PFSK-1 (cell line): ENCODE data around the gene CIAO3.

Experiments
- FOXP2 ChIP-seq: optimal IDR thresholded peaks from 2 replicates; pipeline ENCODE3; 2011; ENCODE audit warnings: borderline replicate concordance, control low read depth, inconsistent platforms; ENCODE audit not compliant: insufficient read depth; ENCODE audit errors: extremely low read length, extremely low read depth
- POLR2AphosphoS5 ChIP-seq: IDR thresholded peaks from 2 replicates; pipeline ENCODE4 v1.6.1; 2012; ENCODE audit warnings: low read depth, mild to moderate bottlenecking, control low read depth, low read length, moderate library complexity
- SIN3A ChIP-seq: IDR thresholded peaks from 2 replicates; pipeline ENCODE4 v1.6.1; 2012; ENCODE audit warnings: mild to moderate bottlenecking, low read length, moderate library complexity, borderline replicate concordance; ENCODE audit not compliant: insufficient read depth
- TAF1 ChIP-seq: IDR thresholded peaks from 2 replicates; pipeline ENCODE4 v1.6.1; 2012; ENCODE audit warnings: low read length, control low read depth, borderline replicate concordance; ENCODE audit not compliant: insufficient read depth
- TF ChIP-seq, protein P1 (sequence below), 2 experiments: IDR thresholded peaks; 2 replicates each; pipeline versions ENCODE4 v1.6.1 to v1.8.0; 2011 to 2012; ENCODE audit warnings: low read depth in 2 of 2, low read length in 2 of 2, control low read depth in 1 of 2, inconsistent platforms in 1 of 2, mild to moderate bottlenecking in 1 of 2, moderate library complexity in 1 of 2; ENCODE audit not compliant: insufficient read depth in 1 of 2

CIAO3 gene

DNA sequence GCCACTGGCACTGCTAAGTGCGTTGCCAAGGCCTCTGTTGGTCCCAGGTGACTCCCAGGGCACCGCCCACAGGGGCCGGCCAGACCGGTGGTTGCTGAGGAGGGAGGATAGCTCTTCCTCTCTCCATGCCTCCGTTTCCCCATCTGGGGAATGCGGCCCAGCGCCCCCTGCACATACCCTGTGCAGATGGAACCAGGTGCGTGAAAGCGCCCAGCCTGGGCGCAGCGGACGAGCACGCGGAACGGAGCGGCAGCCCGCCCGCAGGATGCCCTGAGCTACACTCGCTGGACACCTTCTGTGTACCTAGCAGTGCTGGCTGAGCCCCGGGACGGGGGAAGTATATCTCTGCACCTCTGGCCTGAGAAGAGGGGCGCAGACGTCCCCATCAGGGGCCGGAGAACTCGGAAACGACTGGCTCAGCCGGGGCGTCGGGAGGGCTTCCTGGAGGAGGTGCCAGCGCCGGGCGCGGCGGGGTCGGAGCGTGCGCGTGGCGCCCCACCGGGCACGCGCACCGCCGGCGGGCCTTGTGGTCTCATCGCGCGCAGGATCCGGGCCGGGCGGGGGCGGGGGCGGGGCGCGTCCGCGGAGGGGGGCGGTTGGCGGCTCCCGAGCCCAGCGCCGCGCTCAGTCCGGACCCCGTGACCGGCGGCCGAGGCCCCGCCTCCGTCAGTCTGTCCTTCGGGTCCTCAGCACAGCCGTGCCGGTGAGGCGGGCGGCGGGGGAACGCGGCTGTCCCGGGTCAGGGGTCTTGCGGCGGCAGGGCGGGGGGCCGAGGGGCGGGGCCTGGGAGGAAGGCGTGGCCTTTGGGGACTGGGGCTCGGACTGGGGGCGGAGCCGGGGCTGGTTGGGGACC, 14.1 kb downstream of the CIAO3 start, which contains the start of the genes CCDC78 and HAGHL:
Gene CCDC78 (minus strand): TSS at position 6 of the 853 bp plus-strand sequence. CDS start 76 bp downstream, outside the sequence.
Gene HAGHL (plus strand): TSS at position 669 of the 853 bp plus-strand sequence. CDS start 404 bp downstream, outside the sequence.
- TF ChIP-seq, protein P1, sequence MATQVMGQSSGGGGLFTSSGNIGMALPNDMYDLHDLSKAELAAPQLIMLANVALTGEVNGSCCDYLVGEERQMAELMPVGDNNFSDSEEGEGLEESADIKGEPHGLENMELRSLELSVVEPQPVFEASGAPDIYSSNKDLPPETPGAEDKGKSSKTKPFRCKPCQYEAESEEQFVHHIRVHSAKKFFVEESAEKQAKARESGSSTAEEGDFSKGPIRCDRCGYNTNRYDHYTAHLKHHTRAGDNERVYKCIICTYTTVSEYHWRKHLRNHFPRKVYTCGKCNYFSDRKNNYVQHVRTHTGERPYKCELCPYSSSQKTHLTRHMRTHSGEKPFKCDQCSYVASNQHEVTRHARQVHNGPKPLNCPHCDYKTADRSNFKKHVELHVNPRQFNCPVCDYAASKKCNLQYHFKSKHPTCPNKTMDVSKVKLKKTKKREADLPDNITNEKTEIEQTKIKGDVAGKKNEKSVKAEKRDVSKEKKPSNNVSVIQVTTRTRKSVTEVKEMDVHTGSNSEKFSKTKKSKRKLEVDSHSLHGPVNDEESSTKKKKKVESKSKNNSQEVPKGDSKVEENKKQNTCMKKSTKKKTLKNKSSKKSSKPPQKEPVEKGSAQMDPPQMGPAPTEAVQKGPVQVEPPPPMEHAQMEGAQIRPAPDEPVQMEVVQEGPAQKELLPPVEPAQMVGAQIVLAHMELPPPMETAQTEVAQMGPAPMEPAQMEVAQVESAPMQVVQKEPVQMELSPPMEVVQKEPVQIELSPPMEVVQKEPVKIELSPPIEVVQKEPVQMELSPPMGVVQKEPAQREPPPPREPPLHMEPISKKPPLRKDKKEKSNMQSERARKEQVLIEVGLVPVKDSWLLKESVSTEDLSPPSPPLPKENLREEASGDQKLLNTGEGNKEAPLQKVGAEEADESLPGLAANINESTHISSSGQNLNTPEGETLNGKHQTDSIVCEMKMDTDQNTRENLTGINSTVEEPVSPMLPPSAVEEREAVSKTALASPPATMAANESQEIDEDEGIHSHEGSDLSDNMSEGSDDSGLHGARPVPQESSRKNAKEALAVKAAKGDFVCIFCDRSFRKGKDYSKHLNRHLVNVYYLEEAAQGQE (IDR thresholded peaks at IDR 0.05; ENCODE audit: insufficient read depth in 1 of 2, low read depth in 2 of 2, low read length in 2 of 2), result no peak
- TF ChIP-seq FOXP2 (no peak), POLR2AphosphoS5 (no peak), TAF1 (no peak), SIN3A (no peak)

GRCh38 chr16:726188-726437, 14.7 kb downstream of the CIAO3 start:
- TF ChIP-seq SIN3A, result no peak
- TF ChIP-seq FOXP2, result no peak
- no peak for TF ChIP-seq POLR2AphosphoS5
- TF ChIP-seq TAF1, result no peak
- TF ChIP-seq, protein P1 (IDR thresholded peaks at IDR 0.05; ENCODE audit: insufficient read depth in 1 of 2, low read depth in 2 of 2, low read length in 2 of 2), result no peak

GRCh38 chr16:725463-726187, 15.2 kb downstream of the CIAO3 start:
- TF ChIP-seq POLR2AphosphoS5, result no peak
- no peak for TF ChIP-seq SIN3A
- TF ChIP-seq, protein P1 (IDR thresholded peaks at IDR 0.05; ENCODE audit: insufficient read depth in 1 of 2, low read depth in 2 of 2, low read length in 2 of 2), result no peak
- no peak for TF ChIP-seq FOXP2
- no peak for TF ChIP-seq TAF1

DNA sequence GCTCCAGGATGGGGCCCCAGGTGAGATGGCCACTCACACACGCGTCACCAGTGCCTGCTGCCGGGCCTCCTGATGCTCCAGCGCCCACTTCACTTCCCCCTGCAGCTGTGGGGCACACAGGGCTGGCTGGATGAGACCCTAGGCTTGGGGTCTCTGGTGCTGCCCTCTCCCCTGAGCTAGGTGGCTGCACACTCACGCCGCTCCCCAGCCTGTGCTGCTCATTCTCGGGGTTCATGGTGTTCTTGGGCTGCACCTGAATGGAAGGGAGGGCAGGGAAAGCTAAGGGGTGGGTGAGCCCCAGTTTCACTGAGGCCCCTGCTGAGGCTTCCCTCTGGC, 15.8 kb downstream of the CIAO3 start:
- no peak for TF ChIP-seq SIN3A
- no peak for TF ChIP-seq TAF1
- TF ChIP-seq, protein P1 (IDR thresholded peaks at IDR 0.05; ENCODE audit: insufficient read depth in 1 of 2, low read depth in 2 of 2, low read length in 2 of 2), result no peak
- no peak for TF ChIP-seq POLR2AphosphoS5
- no peak for TF ChIP-seq FOXP2
